Epithelial cell of esophagus (primary cell): ENCODE results near the gene ZGRF1.

ENCODE experiments used
- DNase-seq: peaks from one replicate; pipeline ENCODE4 v3.0.0; 2010; ENCODE audit warnings: low read depth
- H3K4me3 ChIP-seq: 2 replicates; pipeline ENCODE4 v1.5.1; 2011; ENCODE audit warnings: mild to moderate bottlenecking, low read length, control low read depth
- TF ChIP-seq, protein P1 (sequence below): IDR thresholded peaks from 2 replicates; pipeline ENCODE4 v1.5.1; 2011; ENCODE audit warnings: low read depth, mild to moderate bottlenecking, low read length, control low read depth, inconsistent platforms; ENCODE audit not compliant: insufficient read depth; ENCODE audit errors: missing control alignments

Gene ZGRF1

DNA sequence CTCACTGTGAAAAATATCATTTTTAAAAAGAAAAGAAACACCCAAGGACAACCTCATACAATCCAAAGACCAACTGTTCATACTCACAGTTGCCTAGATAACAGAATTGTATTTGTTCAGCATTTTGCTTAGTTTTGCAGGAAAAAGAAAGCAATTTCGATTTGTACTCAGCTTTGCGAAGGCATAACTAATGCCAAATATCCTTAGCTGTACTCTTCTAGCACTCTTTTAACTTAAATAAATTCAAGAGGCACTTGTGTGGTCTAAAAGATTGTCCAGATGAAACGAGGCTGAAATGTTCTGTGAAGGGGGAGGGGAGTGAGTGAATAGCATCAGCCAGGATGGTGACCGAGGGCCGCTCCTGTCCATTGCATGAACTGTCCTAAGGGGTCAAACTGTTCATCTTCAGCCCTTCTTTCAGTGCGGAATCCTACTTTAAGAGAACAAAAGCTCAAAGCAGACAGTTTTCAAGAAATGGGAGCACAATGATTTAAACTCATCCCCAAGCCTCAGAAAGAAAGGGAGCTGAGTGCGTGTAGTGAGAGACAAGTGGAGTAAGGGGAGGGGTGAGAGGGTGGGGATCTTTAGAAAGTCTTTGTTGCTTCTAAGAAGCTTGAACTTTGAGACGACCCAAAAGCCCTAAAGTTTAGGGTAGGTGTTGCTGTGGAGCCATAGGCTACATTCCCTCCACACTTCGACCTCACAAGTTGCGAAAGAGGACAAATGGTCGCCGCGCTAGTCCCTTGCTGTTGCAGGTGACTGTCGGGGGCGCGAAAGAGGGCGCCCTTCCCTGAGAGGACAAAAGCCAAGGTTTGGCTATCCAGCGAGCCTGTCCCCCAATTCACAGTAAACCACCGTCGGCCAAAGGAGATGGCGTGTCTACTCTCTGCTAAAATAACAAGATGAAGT is 116.8 kb downstream of the ZGRF1 start:
- no peak for DNase-seq
- TF ChIP-seq, protein P1, sequence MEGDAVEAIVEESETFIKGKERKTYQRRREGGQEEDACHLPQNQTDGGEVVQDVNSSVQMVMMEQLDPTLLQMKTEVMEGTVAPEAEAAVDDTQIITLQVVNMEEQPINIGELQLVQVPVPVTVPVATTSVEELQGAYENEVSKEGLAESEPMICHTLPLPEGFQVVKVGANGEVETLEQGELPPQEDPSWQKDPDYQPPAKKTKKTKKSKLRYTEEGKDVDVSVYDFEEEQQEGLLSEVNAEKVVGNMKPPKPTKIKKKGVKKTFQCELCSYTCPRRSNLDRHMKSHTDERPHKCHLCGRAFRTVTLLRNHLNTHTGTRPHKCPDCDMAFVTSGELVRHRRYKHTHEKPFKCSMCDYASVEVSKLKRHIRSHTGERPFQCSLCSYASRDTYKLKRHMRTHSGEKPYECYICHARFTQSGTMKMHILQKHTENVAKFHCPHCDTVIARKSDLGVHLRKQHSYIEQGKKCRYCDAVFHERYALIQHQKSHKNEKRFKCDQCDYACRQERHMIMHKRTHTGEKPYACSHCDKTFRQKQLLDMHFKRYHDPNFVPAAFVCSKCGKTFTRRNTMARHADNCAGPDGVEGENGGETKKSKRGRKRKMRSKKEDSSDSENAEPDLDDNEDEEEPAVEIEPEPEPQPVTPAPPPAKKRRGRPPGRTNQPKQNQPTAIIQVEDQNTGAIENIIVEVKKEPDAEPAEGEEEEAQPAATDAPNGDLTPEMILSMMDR = no peak
- no peak overlapping the region for H3K4me3 ChIP-seq

GRCh38 chr4:112518675-112519074 is 118.0 kb downstream of the ZGRF1 start:
- TF ChIP-seq, protein P1 = no peak
- no peak for DNase-seq
- H3K4me3 ChIP-seq = no peak overlapping the region

- TF ChIP-seq, protein P1 = no peak
- H3K4me3 ChIP-seq = no peak overlapping the region
- DNase-seq = no peak
These were observed 118.8 kb downstream of the ZGRF1 start for GRCh38 chr4:112517911-112518310.

DNA sequence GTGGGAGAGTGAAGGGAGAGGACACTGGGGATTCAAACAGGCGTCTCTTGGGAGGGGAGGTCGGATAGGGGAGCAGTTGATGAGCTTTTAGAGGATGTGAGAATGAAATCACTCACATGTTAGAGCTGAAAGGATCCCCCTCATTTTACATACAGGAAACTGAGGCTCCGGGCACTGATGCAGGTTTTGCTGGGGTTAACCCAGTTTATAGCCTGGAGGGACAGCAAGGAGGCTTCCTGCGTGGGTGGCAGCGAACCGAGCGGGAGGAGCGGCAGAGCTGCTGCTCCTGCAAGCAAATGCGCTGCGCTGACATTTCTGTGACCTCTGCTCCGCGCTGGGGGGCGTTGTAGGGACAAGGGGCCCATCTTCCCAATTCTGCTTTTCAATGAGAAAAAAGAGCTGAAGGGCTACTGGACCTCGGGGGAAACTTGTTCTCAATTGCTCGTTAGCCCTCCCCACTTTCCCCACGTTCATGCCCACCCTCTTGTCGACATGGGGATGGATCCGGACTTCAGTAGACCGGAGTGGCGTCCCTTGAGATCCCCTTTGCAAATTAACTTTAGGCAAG is 119.6 kb downstream of the ZGRF1 start:
- TF ChIP-seq, protein P1 = no peak
- DNase-seq = no peak
- no peak overlapping the region for H3K4me3 ChIP-seq

DNA sequence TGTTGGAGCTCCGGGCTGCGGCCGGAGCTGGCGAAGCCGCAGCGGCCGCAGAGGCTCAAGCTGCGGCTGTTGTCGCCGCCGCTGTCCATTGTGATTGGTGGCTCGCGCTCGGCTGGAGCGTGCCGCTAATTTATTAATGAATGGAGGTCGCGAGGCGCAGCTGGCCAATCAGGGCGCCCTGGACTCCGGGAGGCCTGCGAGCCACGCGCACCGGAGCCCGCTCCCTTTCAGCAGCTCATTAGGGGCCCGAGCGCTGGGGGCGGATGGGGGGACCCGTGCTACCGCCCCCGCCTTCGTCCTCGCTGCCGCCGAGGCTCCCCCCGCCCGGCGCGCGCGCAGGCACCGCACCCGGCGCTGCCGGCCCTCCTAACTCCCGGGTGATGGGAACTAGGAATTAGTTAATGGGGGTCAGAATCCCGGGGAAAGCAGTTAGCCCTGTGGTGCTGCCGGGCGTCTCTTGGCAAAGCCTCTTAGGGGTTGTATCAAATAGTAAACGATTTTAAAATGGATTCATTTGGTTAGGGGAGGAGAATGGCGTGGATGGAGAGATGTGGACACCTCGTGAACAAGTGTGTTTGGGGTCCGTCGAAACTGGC is 120.1 kb downstream of the ZGRF1 start:
- no peak for DNase-seq
- no peak overlapping the region for H3K4me3 ChIP-seq
- TF ChIP-seq, protein P1 = no peak

DNA sequence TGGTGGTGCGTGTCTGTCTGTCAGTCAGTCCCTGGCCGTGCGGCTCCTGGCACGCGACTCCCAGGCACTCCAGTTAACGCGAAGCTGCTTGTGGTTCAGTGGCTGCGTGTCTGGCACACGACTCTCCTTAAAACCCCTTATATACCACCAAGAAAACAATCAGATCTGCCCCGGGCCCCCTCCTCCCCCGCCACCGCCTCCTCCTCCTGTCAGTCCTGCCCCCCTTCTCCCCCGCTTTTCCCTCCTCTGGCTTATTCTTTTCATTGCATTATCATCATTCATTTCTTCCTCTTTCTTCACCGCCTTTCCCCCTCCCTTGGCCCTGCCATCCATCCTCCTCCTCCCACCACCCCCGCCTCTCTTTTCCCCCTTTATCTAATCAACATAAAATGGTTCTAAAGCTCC is 120.6 kb downstream of the ZGRF1 start, which contains the start of gene NEUROG2:
NEUROG2 (minus strand) TSS at position 115 of the 405 bp plus-strand sequence. CDS start 705 bp downstream, outside the sequence.
- TF ChIP-seq, protein P1 = no peak
- peak within 1 kb of the TSS; percentile 48 for H3K4me3 ChIP-seq
- no peak for DNase-seq
